NCI-H748 treated with DMSO at 0.1 percent for 48 hours (cell line): ENCODE measurements around the gene RGL3.
"Not testable (repeated sequence)": the region's sequence is repeated elsewhere in the genome, so short reads cannot be mapped to it uniquely, and the experiment has no call there.

Experiments
- DNase-seq: peaks from one replicate; lab custom pipeline; 2025; lab: John Stamatoyannopoulos, UW

Gene RGL3

DNA sequence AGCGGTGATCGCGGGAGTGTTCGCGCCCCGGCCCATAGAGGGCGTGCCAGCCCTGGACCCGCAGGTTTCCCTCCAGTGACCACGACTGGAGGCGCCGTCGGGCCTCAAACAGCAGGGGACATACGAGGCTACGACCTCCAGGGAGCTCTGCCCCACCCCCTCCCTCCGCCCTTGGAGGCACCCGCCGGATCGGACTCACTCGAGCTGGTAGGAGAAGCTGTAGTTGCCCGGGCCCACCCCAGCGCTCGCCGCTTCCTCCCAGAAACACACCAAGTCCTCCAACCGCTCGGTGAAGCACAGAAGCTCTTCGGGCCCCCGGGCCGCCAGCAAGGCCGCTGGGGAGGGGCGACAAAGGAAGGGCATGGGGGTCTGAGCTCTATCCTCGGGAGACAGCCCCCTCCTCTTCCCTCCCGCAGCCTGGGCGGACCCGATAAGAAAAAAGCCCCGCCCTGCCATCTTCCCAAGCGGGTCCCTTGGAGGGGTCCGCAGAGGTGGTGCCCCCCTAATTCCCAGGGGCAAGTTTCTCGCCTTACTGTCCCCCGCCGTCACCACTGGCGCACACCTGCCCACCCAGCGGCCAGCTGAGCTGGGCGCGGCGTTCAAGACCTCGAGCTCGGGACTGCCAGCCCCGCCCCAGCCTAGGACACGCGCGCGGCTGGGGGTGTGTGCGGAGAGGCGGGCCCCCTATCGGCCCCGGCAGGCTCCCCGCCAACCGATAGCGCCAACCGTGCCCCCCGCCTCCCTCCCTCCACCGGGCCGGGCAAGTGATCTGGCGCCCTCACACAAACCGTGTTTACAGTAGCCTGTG is 36.0 kb downstream of the RGL3 start:
- no peak for DNase-seq

DNA sequence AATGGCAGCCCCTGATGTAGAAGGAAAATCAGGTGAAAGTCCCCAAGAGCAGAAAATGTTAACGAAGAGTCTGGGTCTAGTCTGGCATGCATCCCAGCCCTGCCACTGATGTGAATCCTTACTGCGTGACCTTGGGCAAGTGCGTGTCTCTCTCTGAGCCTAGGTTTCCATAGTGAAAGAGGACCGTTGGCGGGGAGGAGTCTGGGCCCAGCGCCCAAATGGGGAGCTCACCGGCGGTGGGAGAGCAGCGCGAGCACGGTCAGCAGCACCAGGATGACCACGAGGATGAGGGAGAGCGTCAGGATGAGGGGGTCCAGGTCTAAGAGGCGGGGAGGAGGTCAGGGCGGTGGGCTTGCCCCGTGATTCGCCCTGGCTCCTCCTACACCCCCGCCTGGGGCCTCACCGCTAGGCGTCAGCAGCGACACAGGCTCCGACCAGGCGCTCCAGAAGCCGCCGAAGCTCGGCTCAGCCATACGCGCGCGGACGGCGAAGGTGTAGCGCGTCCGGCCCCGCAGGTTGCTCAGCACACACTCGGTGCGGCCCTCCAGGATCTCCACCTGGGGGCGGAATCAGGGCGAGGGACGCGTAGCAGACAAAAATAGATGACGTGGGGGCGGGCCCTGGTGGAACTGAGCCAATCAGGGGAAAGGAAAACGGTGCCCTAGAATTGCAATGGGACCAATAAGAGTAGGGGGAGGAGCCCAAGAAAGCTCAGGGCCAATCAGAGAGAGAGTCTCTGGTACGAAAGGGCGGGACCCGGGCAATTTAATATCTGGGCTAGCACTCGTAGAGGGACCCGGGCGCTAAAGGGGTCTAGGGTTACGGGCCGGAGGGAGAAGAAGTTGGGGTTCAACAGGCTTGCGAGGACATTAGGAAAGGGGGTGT is 38.2 kb downstream of the RGL3 start:
- DNase-seq: peak; percentile 90

DNA sequence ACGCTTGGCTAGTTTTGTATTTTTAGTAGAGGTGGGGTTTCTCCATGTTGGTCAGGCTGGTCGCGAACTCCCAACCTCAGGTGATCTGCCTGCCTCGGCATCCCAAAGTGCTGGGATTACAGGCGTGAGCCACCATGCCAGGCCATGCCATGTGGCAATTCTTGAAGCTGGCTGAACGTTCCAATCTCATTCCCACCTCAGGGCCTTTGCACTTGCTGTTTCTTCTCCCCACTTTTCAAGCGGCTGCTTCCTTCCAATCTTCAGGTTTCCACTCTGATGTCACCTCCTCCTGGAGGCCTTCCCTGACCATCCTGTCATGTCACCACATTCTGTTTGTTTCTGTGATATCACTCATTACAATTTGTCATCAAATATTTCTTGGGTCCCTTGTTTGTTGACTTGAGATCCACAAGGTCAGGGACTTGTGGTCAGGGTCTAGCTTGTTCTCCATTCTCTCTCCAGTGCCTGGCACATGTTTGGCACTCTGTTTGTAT is 39.2 kb downstream of the RGL3 start:
- DNase-seq: no peak

- DNase-seq: not testable (repeated sequence)
Observed at GRCh38 chr19:11379269-11379845, 39.8 kb downstream of the RGL3 start.

DNA sequence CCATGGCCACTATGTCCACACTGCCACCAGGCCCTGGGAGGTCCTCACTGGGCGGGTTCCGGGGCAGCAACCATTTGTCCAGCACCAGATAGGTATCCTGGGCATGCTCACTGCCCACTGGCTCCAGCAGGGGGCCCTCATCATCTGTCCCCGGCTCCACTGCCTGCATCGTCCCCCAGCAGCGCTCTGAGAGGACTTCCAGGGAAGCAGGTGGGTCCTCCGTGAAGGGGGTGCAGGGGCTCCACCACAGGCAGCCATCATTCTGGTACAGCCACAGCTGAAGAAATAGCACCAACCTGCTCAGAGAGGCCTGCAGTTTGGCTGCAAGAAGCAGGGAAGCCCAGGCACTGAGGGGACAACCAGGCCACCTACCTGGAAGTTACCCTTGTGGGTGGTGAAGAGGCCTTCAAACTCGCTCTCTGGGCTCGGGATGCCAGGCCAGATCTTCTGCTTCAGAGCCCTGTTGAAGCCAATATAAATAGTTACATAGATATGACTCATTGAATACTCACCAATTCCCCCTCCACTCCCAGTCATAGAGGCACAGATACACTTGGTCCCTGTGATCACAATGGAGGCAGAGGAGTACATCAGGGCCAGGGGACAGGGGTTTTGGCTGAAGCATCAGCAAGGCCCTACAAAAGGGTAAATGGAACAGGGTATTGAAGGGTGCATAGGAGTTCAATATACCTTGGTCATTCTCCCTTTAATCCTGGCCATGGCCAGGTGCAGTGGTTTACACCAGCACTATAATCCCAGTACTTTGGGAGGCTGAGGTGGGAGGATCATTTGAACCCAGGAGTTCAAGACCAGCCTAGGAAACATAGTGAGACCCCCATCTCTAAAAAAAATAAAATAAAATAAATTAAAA is 40.6 kb downstream of the RGL3 start:
- DNase-seq: no peak

GRCh38 chr19:11377756-11378155 is 41.4 kb downstream of the RGL3 start:
- no peak for DNase-seq

DNA sequence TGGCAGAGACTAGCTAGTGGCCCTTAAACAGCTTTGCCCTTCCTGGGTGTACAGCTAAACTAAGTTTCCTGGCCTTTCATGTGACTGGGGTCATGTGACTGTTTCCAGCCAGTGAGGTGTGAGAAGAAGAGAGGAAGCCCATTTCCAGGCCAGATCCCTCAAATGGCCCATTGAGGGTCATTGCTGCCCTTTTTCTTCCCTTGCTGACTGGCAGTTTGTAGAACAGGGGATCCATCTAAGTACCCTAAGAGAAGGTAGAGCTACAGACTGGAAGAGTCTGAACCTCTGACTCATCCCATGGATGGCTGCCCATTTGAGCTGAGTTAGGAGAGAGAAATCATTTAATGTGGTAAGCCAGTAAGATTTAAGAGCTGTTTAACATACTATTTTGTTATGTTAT is 41.9 kb downstream of the RGL3 start:
- no peak for DNase-seq

DNA sequence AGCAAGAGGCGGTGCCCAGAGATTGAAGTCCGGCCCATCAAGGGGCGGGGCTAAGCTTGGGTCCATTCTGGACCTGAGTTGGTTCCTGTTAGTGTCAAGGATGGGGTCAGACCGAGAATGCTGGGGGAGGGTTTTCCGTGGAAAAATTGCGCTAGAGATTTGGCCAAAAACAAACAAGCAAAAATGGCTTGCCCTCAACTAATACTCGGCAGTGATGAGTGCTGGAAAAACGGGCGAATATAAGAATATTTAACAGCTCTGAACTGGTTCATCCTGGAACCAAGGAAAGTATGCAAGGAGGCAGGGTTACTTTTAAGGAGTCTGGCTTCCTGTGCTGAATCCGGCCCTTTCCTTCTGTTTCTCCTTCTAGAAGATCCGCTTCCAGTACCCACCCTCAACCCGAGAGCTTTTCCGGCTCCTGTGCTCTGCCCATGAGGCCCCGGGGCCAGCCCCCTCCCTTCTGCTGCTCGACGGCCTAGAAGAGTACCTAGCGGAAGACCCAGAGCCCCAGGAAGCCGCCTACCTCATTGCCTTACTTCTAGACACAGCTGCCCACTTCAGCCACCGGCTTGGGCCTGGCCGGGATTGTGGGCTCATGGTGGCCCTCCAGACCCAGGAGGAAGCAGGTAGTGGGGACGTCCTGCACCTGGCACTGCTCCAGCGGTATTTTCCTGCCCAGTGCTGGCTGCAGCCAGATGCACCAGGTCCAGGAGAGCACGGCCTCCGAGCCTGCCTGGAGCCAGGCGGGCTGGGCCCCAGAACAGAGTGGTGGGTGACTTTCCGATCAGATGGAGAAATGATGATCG is 43.8 kb downstream of the RGL3 start:
- no peak for DNase-seq

DNA sequence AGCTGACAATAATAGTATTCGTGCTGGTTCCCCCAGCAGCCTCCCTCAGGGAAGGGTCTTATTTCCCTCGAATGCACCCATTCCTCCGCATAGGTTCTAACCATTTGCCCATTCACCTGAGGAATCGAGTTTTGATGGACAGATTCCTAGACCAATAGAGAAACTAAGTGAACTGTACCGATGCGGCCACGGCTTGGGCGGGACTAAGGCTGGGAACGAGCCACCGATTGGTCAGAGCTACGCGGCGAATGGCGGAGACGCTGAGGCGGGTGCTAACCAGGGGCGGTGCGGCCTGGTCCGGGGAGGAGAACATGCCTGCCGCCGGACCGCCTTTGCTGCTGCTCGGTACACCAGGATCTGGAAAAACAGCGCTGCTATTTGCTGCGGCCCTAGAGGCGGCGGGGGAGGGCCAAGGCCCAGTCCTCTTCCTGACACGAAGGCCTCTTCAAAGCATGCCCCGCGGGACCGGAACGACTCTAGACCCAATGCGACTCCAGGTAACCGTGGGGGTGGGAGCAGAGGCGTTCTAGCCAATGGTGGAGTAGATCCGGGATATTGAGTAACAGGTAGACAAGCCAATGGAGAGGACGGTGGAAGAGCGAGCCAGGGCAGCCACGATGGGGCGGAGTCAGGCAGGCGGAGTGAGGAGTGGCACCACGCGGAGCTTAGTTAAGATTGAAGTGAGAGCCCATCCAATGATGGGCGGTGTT is 44.5 kb downstream of the RGL3 start, which contains the start of gene SWSAP1:
TSS of gene SWSAP1 (plus strand) at position 234 of the 710 bp plus-strand sequence. CDS start at position 249, 15 bp downstream.
- DNase-seq: peak; percentile 97

- DNase-seq: peak; percentile 39
Observed at GRCh38 chr19:11373885-11374432, 45.2 kb downstream of the RGL3 start.

DNA sequence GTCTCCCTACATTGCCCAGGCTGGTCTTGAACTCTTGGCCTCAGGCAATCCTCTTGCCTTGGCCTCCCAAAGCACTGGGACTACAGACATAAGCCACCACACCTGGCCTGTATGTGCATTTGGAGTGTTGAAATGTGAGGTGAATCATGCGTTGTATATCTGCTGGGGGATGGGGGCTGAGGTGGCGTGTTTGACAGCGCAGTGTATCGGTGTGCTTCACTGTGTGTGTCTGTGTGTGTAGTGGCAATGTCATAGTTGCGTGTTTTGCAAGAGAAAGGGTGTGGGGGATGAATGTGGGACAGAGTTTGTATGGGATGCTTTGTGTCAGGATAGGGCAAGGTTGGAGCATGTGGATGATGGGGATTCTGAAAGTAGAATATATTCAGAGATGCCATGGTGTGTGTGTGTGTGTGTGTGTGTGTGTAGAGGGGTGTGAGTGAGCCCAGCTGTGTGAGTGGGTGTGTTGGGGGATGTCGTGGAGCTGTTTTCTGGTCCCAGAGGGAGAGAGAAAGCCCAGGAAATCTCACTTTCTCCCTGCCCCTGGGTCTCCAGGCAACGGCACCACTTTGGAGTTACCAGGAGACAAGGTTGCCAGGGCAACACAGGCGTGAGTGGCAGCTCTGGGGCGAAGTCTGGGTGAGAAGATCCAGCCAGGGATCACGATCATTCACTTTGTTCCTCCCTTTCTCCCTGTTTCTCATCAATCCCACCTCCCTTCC is 45.8 kb downstream of the RGL3 start:
- peak; percentile 68 for DNase-seq

DNA sequence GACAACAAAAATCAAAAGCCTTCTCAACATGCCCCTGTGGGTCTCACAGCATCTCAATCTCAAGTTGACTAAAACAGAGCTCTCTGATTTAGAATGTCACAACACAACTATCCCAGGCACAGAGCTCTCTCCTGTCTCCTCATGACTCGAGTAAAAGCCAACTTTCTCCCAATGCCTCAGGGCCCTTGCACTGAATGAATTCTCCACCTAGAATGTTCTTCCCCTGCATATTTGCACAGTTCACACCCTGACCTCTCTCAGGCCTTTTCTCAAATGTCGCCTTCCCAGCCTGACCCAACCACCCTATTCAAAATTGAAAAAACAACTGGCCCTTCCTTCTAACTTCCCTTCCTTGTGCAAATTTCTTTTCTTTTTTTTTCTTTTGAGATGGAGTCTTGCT is 48.4 kb downstream of the RGL3 start:
- no peak for DNase-seq

DNA sequence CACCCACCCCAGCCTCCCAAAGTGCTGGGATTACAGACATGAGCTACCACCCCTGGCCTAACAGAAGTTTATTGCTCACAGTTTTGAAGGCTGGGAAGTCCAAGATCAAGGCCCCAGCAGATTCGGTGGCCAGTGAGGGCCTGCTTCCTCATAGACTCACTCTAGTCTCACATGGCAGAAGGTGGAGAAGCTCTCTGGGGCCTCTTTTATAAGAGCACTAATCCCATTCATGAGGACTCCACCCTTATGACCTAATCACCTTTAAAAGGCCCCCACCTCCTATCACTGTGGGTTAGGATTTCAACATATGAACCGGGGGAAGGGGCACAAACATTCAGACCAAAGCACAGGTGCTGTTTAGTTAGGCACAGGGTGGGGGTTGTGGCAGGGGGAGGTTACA is 51.6 kb downstream of the RGL3 start:
- DNase-seq: no peak

DNA sequence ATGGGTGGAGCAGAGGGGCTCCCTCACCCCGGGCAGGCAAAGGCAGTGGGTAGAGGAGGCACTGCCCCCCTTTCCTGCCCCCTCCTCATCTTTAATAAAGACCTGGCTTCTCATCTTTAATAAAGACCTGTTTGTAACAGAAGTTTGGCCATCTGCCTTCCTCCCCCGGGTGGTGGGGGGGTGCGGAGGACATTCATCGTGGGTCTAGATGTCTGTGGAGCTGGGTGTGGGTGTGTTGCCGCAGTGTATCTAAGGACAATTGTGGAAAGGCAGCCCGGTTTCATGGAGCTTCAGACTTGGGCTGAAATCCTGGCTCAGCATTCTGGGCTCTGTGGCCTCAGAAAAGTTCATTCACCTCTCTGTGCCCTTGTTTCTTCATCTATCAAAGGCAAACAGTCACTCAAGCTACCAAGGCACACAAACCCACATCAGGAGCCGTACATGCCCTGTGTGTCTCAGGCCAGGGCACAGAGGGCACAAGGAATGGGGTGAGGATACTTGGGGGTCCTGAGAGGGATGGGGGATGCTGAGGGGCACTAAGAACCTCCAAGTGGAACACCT is 53.5 kb downstream of the RGL3 start:
- no peak for DNase-seq

DNA sequence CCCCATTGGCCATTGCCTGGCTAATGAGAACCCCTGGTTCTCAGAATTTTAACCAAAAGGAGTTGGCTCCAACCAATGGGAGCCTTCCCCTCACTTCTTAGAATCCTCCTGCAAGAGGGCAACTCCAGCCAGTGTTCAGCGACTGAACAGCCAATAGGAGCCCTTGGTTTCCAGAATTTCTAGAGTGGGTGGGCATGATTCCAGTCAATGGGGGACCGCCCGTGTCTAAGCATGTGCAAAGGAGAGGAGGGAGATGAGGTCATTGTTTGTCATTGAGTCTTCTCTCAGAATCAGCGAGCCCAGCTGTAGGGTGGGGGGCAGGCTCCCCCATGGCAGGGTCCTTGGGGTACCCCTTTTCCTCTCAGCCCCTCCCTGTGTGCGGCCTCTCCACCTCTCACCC is 54.2 kb downstream of the RGL3 start:
- no peak for DNase-seq

DNA sequence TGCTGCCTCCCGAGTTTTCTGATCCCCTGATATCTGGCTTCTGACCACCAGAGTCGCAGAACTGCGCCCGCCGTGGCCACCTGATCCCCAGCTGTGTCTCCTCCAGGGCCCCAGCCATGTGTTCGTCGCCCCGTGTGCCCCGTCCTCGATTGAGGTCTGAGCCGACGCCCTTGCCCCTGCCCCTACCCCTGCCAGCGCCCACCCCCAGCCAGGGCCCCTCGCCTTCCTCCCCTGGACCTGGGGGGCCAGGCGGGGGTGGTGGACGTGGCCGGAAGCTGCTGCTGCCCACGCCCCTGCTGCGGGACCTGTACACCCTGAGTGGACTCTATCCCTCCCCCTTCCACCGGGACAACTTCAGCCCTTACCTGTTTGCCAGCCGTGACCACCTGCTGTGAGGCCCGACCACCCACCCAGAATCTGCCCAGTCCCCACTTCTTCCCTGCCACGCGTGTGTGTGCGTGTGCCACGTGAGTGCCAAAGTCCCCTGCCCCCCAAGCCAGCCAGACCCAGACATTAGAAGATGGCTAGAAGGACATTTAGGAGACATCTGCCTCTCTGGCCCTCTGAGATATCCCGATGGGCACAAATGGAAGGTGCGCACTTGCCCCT is 54.7 kb downstream of the RGL3 start:
- DNase-seq: no peak

DNA sequence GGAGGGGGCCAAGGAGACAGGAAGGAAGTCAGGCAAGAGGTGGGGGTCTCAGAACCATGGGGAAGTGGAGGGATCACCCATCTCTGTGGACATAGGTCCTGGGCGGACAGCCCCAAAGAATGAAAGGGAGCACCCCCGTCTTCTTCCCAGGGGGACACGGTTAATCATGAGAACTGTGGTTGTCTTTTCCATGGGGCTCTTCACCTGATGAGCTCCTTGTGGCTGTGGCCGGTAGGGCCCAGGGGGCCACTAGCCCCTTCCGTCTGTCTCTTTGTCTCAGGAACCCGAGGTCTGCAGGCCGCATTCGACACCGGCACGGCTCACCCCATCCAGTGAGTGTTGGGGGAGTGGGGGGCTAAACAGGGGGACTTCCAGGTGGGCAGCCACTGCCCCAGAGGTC is 55.2 kb downstream of the RGL3 start:
- DNase-seq: no peak
